Gastroesophageal sphincter (tissue), 4 donors: Measurements from ENCODE around the gene MED25. TPM values are rescaled to one million over a fixed set of nuclear protein-coding genes. Genes with fewer than 3 reads are reported as not detected.

Source experiments
- ATAC-seq: fragments of 150-250 bp; one replicate; pipeline ENCODE4 v1.9.1; 2016; ENCODE audit warnings: mild to moderate bottlenecking, moderate library complexity
- H3K27ac ChIP-seq, 4 donors: fragments of 200-600 bp; sonication (generic) in 3 of 4; 1 replicate in 3 of 4; 2 replicates in 1 of 4; pipeline ENCODE4 v1.5.1; 2016 to 2019
- H3K27me3 ChIP-seq: fragments of 200-600 bp; sonication (generic); one replicate; pipeline ENCODE4 v1.5.1; 2019
- H3K36me3 ChIP-seq, 2 donors: fragments of 200-600 bp; sonication (generic); one replicate each; pipeline ENCODE4 v1.5.1; 2019; ENCODE audit warnings: control low read depth in 1 of 2
- H3K4me1 ChIP-seq, 3 donors: fragments of 200-600 bp; sonication (generic); 1 replicate in 2 of 3; 2 replicates in 1 of 3; pipeline ENCODE4 v1.5.1; 2016 to 2019; ENCODE audit warnings: control low read depth in 2 of 3
- H3K4me3 ChIP-seq, 2 donors: fragments of 200-600 bp; sonication (generic); one replicate each; pipeline ENCODE4 v1.5.1; 2019; ENCODE audit warnings: mild to moderate bottlenecking in 1 of 2, moderate library complexity in 1 of 2
- H3K9me3 ChIP-seq, 3 donors: fragments of 200-600 bp; sonication (generic); one replicate each; pipeline ENCODE4 v1.5.1; 2017 to 2019; ENCODE audit warnings: control low read depth in 2 of 3
- EP300 ChIP-seq: sonication (generic); formaldehyde crosslinking; IDR thresholded peaks from one replicate; pipeline ENCODE4 v1.6.1; 2017; ENCODE audit warnings: antibody characterized with exemption, mild to moderate bottlenecking
- POLR2A ChIP-seq, 2 donors: fragments of 450-650 bp; IDR thresholded peaks; one replicate each; pipeline ENCODE4 v1.6.1; 2017; ENCODE audit warnings: antibody characterized with exemption in 2 of 2, mild to moderate bottlenecking in 2 of 2, moderate library complexity in 1 of 2
- POLR2AphosphoS5 ChIP-seq: sonication (generic); formaldehyde crosslinking; IDR thresholded peaks from one replicate; pipeline ENCODE4 v1.6.1; 2017; ENCODE audit warnings: antibody characterized with exemption
- WGBS, 2 donors: methylation state at CpG; one replicate each; pipeline ENCODE4 v1.1.5; 2018; ENCODE audit warnings: low coverage in 1 of 2; 5-methylcytosine and 5-hydroxymethylcytosine counted together
- total RNA-seq, 4 donors: library from RNA; depleted of rRNA; stranded (reverse); fragments of >200 nt; gene quantifications; one replicate each; pipeline ENCODE4 v1.1.0, GENCODE V29; 2016
- TF ChIP-seq, protein P1 (sequence below), 4 experiments: fragments of 200-600 bp in 2 of 4; fragments of 450-650 bp in 2 of 4; sonication (generic) in 1 of 4; IDR thresholded peaks; one replicate each; pipeline ENCODE4 v1.5.1; 2017 to 2019; ENCODE audit warnings: antibody characterized with exemption in 4 of 4, mild to moderate bottlenecking in 2 of 4, moderate library complexity in 2 of 4

The MED25 gene
- total RNA-seq, 4 donors from 2014 or later: 26.7 to 36.1 (median 28.7) TPM

GRCh38 chr19:49793561-49793840, 24.6 kb upstream of the MED25 start:
- H3K27me3 ChIP-seq: no peaks in the 10 kb centered on the region
- ATAC-seq: no peak
- peaks cover 0 to 18% (median 0%) of the 10 kb centered on the region in 3 donors for H3K4me1 ChIP-seq
- 17% methylated on average over 1 of the region's 6 CpGs; no CpG with 5 or more reads in 1 of the 2 donors for WGBS, 2 donors
- no peaks in the 10 kb centered on the region for H3K9me3 ChIP-seq
- H3K36me3 ChIP-seq: peaks cover 0 to 99% of the 10 kb centered on the region in 2 donors
- TF ChIP-seq POLR2A (IDR thresholded peaks at IDR 0.05) (no peak), POLR2AphosphoS5 (no peak), EP300 (no peak)
- TF ChIP-seq, protein P1, sequence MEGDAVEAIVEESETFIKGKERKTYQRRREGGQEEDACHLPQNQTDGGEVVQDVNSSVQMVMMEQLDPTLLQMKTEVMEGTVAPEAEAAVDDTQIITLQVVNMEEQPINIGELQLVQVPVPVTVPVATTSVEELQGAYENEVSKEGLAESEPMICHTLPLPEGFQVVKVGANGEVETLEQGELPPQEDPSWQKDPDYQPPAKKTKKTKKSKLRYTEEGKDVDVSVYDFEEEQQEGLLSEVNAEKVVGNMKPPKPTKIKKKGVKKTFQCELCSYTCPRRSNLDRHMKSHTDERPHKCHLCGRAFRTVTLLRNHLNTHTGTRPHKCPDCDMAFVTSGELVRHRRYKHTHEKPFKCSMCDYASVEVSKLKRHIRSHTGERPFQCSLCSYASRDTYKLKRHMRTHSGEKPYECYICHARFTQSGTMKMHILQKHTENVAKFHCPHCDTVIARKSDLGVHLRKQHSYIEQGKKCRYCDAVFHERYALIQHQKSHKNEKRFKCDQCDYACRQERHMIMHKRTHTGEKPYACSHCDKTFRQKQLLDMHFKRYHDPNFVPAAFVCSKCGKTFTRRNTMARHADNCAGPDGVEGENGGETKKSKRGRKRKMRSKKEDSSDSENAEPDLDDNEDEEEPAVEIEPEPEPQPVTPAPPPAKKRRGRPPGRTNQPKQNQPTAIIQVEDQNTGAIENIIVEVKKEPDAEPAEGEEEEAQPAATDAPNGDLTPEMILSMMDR (IDR thresholded peaks at IDR 0.05): no peak
- H3K27ac ChIP-seq: no peak overlapping the region
- H3K4me3 ChIP-seq: no peak overlapping the region

DNA sequence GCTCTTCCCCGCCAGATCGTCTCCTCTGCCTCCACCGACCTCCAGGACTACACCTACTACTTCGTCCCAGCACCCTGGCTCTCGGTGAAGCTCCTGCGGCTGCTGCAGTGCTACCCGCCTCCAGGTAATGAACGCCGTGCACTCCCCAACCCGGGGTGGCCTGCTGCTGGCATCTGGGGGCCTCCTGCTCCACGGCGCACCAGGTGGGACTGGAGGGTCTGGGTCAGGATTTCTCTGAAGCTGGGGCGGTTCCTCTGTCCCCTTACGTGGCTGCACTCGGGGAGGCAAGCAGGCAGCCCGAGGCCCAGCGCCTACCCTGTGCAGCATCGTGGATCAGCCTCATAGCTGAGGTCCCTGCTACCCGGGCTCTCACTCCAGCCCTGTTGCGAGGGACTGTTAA, 22.5 kb upstream of the MED25 start:
- H3K4me1 ChIP-seq: peaks cover 0 to 13% (median 0%) of the 10 kb centered on the region in 3 donors
- no peaks in the 10 kb centered on the region for H3K27me3 ChIP-seq
- H3K9me3 ChIP-seq: no peaks in the 10 kb centered on the region
- no peak overlapping the region for H3K4me3 ChIP-seq
- TF ChIP-seq POLR2AphosphoS5: no peak
- no peak for TF ChIP-seq EP300
- TF ChIP-seq, protein P1 (IDR thresholded peaks at IDR 0.05): no peak
- no peak for TF ChIP-seq POLR2A (IDR thresholded peaks at IDR 0.05)
- no peak for ATAC-seq
- H3K36me3 ChIP-seq: peaks cover 0 to 100% of the 10 kb centered on the region in 2 donors
- no peak overlapping the region for H3K27ac ChIP-seq
- 100% methylated on average over 2 of the region's 20 CpGs; no CpG with 5 or more reads in 1 of the 2 donors for whole genome bisulfite sequencing, 2 donors

- Histone ChIP-seq H3K27me3 (no peaks in the 10 kb centered on the region), H3K4me3 (no peak overlapping the region), H3K4me1 (peaks cover 0 to 27% (median 11%) of the 10 kb centered on the region in 3 donors), H3K9me3 (no peaks in the 10 kb centered on the region), H3K27ac (no peak overlapping the region), H3K36me3 (peaks cover 0 to 96% of the 10 kb centered on the region in 2 donors)
- no peak for TF ChIP-seq EP300
- no peak for TF ChIP-seq POLR2AphosphoS5
- TF ChIP-seq, protein P1 (IDR thresholded peaks at IDR 0.05): no peak
- TF ChIP-seq POLR2A (IDR thresholded peaks at IDR 0.05): no peak
- WGBS, 2 donors: no CpG with 5 or more reads among the region's 11 CpGs
- no peak for ATAC-seq
These were observed 19.5 kb upstream of the MED25 start for GRCh38 chr19:49798574-49798973.

DNA sequence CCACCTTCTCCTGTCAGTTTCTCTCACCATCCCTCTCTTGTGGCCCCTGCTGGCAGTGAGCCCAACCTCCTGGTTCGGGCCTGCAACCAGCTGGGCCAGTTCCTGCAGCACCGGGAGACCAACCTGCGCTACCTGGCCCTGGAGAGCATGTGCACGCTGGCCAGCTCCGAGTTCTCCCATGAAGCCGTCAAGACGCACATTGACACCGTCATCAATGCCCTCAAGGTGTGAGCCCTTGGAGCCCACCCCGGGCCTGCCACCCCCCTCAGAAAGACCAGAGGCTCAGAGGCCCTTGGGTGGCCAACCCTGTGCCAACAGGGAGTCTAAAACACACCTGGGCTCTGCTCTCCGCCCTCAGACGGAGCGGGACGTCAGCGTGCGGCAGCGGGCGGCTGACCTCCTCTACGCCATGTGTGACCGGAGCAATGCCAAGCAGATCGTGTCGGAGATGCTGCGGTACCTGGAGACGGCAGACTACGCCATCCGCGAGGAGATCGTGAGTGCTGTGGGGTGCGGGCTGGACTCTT, 18.8 kb upstream of the MED25 start:
- peaks cover 0 to 96% of the 10 kb centered on the region in 2 donors for H3K36me3 ChIP-seq
- ATAC-seq: no peak
- no CpG with 5 or more reads among the region's 28 CpGs for WGBS, 2 donors

More for the DNA sequence above, 18.8 kb upstream of the MED25 start:
- TF ChIP-seq POLR2AphosphoS5 (no peak), EP300 (no peak)
- TF ChIP-seq, protein P1 (IDR thresholded peaks at IDR 0.05): no peak
- Histone ChIP-seq H3K27ac (no peak overlapping the region), H3K9me3 (no peaks in the 10 kb centered on the region), H3K4me1 (peaks cover 0 to 27% (median 11%) of the 10 kb centered on the region in 3 donors), H3K4me3 (no peak overlapping the region), H3K27me3 (no peaks in the 10 kb centered on the region)
